H1 (cell line): ENCODE measurements around the gene MDK. TPM values are rescaled to one million over a fixed set of nuclear protein-coding genes. Genes with fewer than 3 reads are reported as not detected.

ENCODE experiments used
- CTCF ChIA-PET: fragments of 300-600 bp; sonication (Branson Sonifier 250); formaldehyde crosslinking; loops from one replicate; lab custom pipeline; 2021; ENCODE audit not compliant: partially characterized antibody; lab: Charles Lee
- POLR2A ChIA-PET: fragments of 300-600 bp; sonication (Branson Sonifier 250); formaldehyde crosslinking; loops from one replicate; lab custom pipeline; 2021; ENCODE audit warnings: inconsistent platforms; ENCODE audit not compliant: partially characterized antibody; lab: Charles Lee
- DNase-seq, 2 experiments: peaks; one replicate each; pipeline versions ENCODE4 v3.0.0 to v3.0.0-alpha.2; 2010 to 2022; ENCODE audit warnings: low spot score in 2 of 2, low read depth in 1 of 2, mixed read lengths in 1 of 2
- FAIRE-seq: peaks from 2 replicates; lab custom pipeline; 2011; peaks lifted over from hg19 to GRCh38; lab: Jason Lieb, UNC
- H2AFZ ChIP-seq: 2 replicates; pipeline ENCODE4 v1.8.1; 2012; ENCODE audit warnings: low read length, inconsistent platforms
- H2AK5ac ChIP-seq: 2 replicates; pipeline ENCODE4 v1.6.1; 2013; ENCODE audit warnings: low read depth, low read length
- H2BK120ac ChIP-seq: replicated peaks from 2 replicates; pipeline ENCODE3; 2013; ENCODE audit warnings: low read depth, low read length, inconsistent platforms
- H2BK12ac ChIP-seq: 2 replicates; pipeline ENCODE4 v1.6.1; 2013; ENCODE audit warnings: low read depth, low read length
- H2BK15ac ChIP-seq: 2 replicates; pipeline ENCODE4 v1.6.1; 2013; ENCODE audit warnings: low read length
- H2BK20ac ChIP-seq: 2 replicates; pipeline ENCODE4 v1.6.1; 2013; ENCODE audit warnings: low read length
- H2BK5ac ChIP-seq: 2 replicates; pipeline ENCODE4 v1.6.1; 2013; ENCODE audit warnings: low read depth, low read length
- H3K14ac ChIP-seq: 2 replicates; pipeline ENCODE4 v1.6.1; 2013; ENCODE audit warnings: inconsistent platforms; ENCODE audit not compliant: insufficient read length
- H3K18ac ChIP-seq: 2 replicates; pipeline ENCODE4 v1.6.1; 2013; ENCODE audit warnings: low read length; ENCODE audit errors: extremely low read depth
- H3K23ac ChIP-seq: 2 replicates; pipeline ENCODE4 v1.6.1; 2013; ENCODE audit warnings: inconsistent platforms; ENCODE audit not compliant: insufficient read length
- H3K23me2 ChIP-seq: 2 replicates; pipeline ENCODE4 v1.6.1; 2013; ENCODE audit warnings: low read depth, low read length
- H3K27ac ChIP-seq: 2 replicates; pipeline ENCODE4 v1.6.1; 2011; ENCODE audit warnings: low read depth, low read length, inconsistent platforms
- H3K27me3 ChIP-seq, 4 experiments: replicated peaks in 1 of 4; 1 replicate in 1 of 4; 2 replicates in 3 of 4; pipeline versions ENCODE4 v1.6.1 to v1.8.1; 2011 to 2013; ENCODE audit warnings: low read length in 3 of 4, mild to moderate bottlenecking in 3 of 4, inconsistent platforms in 2 of 4, mixed read lengths in 2 of 4, moderate library complexity in 1 of 4; ENCODE audit not compliant: control insufficient read depth in 3 of 4, insufficient read depth in 3 of 4; ENCODE audit errors: extremely low read depth in 1 of 4
- H3K36me3 ChIP-seq, 4 experiments: 2 replicates each; pipeline versions ENCODE4 v1.6.1 to v1.8.1; 2011 to 2013; ENCODE audit warnings: mild to moderate bottlenecking in 4 of 4, low read length in 3 of 4, moderate library complexity in 2 of 4, control low read depth in 1 of 4, inconsistent platforms in 1 of 4; ENCODE audit not compliant: insufficient read depth in 4 of 4, control insufficient read depth in 2 of 4
- H3K4ac ChIP-seq: replicated peaks from 2 replicates; pipeline ENCODE3; 2013; ENCODE audit warnings: low read length, low read depth, mixed read lengths, inconsistent platforms; ENCODE audit not compliant: insufficient read length
- H3K4me1 ChIP-seq, 4 experiments: replicated peaks in 1 of 4; 1 replicate in 1 of 4; 2 replicates in 3 of 4; pipeline versions ENCODE4 v1.6.1 to v1.8.1; 2011 to 2013; ENCODE audit warnings: low read length in 3 of 4, inconsistent platforms in 2 of 4, mixed read lengths in 1 of 4; ENCODE audit not compliant: insufficient read depth in 4 of 4, control insufficient read depth in 3 of 4
- H3K4me2 ChIP-seq, 2 experiments: 2 replicates each; pipeline versions ENCODE4 v1.6.1 to v1.8.1; 2011 to 2013; ENCODE audit warnings: low read depth in 2 of 2, low read length in 2 of 2, control low read depth in 1 of 2, inconsistent platforms in 1 of 2, mild to moderate bottlenecking in 1 of 2; ENCODE audit not compliant: insufficient read depth in 1 of 2
- H3K4me3 ChIP-seq, 4 experiments: fragments of 200-600, 300-600 bp in 1 of 4; sonication (generic), shearing (Covaris generic), sonication (Bioruptor Twin) in 1 of 4; 2 replicates each; pipeline versions ENCODE4 v1.5.1 to v1.8.1; 2011 to 2016; ENCODE audit warnings: low read length in 4 of 4, low read depth in 3 of 4, control low read depth in 2 of 4, inconsistent platforms in 2 of 4, mild to moderate bottlenecking in 2 of 4, mixed read lengths in 1 of 4, moderate library complexity in 1 of 4; ENCODE audit not compliant: insufficient read depth in 2 of 4; ENCODE audit errors: extremely low read depth in 1 of 4
- H3K56ac ChIP-seq: replicated peaks from 2 replicates; pipeline ENCODE3; 2013; ENCODE audit warnings: low read depth, mild to moderate bottlenecking, mixed read lengths, low read length, inconsistent platforms; ENCODE audit not compliant: insufficient read length
- H3K79me1 ChIP-seq: 2 replicates; pipeline ENCODE4 v1.6.1; 2013; ENCODE audit warnings: low read depth, low read length, control low read depth
- H3K79me2 ChIP-seq, 2 experiments: 2 replicates each; pipeline versions ENCODE4 v1.6.1 to v1.8.1; 2012 to 2013; ENCODE audit warnings: low read length in 2 of 2, mild to moderate bottlenecking in 2 of 2, inconsistent platforms in 1 of 2; ENCODE audit not compliant: insufficient read depth in 2 of 2, control insufficient read depth in 1 of 2
- H3K9ac ChIP-seq, 4 experiments: replicated peaks in 1 of 4; 1 replicate in 1 of 4; 2 replicates in 3 of 4; pipeline versions ENCODE4 v1.6.1 to v1.8.1; 2011 to 2013; ENCODE audit warnings: low read depth in 3 of 4, low read length in 3 of 4, control low read depth in 2 of 4, mild to moderate bottlenecking in 2 of 4, moderate library complexity in 2 of 4, inconsistent platforms in 1 of 4; ENCODE audit errors: extremely low read depth in 1 of 4
- H3K9me3 ChIP-seq, 2 experiments: 2 replicates each; pipeline versions ENCODE4 v1.6.1 to v1.8.1; 2012 to 2013; ENCODE audit warnings: mild to moderate bottlenecking in 2 of 2, moderate library complexity in 2 of 2, control low read depth in 1 of 2, inconsistent platforms in 1 of 2, low read depth in 1 of 2, low read length in 1 of 2, mixed read lengths in 1 of 2; ENCODE audit not compliant: insufficient read depth in 2 of 2
- H4K20me1 ChIP-seq, 2 experiments: replicated peaks in 1 of 2; 2 replicates each; pipeline versions ENCODE3 to v1.8.1; 2011 to 2013; ENCODE audit warnings: inconsistent platforms in 2 of 2, low read length in 2 of 2, mild to moderate bottlenecking in 1 of 2; ENCODE audit not compliant: insufficient read depth in 2 of 2, control insufficient read depth in 1 of 2
- H4K5ac ChIP-seq: 2 replicates; pipeline ENCODE4 v1.6.1; 2013; ENCODE audit warnings: low read length, low read depth, mixed read lengths, inconsistent platforms; ENCODE audit not compliant: insufficient read length
- H4K8ac ChIP-seq: 2 replicates; pipeline ENCODE4 v1.8.0; 2013; ENCODE audit warnings: mild to moderate bottlenecking, moderate library complexity, low read length, inconsistent platforms; ENCODE audit not compliant: insufficient read depth; ENCODE audit errors: extremely low read depth
- H4K91ac ChIP-seq: replicated peaks from 2 replicates; pipeline ENCODE3; 2013; ENCODE audit warnings: low read length, mixed read lengths, inconsistent platforms; ENCODE audit not compliant: insufficient read length
- PHF8 ChIP-seq: fragments of 200-600 bp; sonication (generic); conservative IDR thresholded peaks from 2 replicates; pipeline ENCODE4 v1.7.1; 2012; ENCODE audit warnings: low read depth, mild to moderate bottlenecking, inconsistent platforms, low read length, moderate library complexity
- SAP30 ChIP-seq: fragments of 300-600 bp; sonication (generic); IDR thresholded peaks from 2 replicates; pipeline ENCODE4 v1.7.1; 2012; ENCODE audit warnings: low read length, moderate library complexity, mild to moderate bottlenecking, inconsistent platforms; ENCODE audit not compliant: insufficient read depth, insufficient replicate concordance
- WGBS, 2 experiments: shearing (Covaris generic) in 1 of 2; methylation state at CpG; one replicate each; pipeline versions ENCODE4 v1.1.6 to v1.1.7; 2013 to 2015; ENCODE audit warnings: low lambda C conversion rate in 2 of 2, mixed read lengths in 2 of 2, inconsistent platforms in 1 of 2, low coverage in 1 of 2, missing lambda C conversion rate in 1 of 2; ENCODE audit not compliant: insufficient replicate concordance in 2 of 2, insufficient coverage in 1 of 2, insufficient read length in 1 of 2; ENCODE audit errors: extremely low coverage in 1 of 2, missing lambda C conversion rate in 1 of 2; 5-methylcytosine and 5-hydroxymethylcytosine counted together
- polyA plus RNA-seq, 7 experiments: library from polyadenylated mRNA; depleted of rRNA in 3 of 7; stranded (reverse) in 5 of 7; unstranded in 2 of 7; fragments of >200 nt in 5 of 7; fragments of 200-250 nt in 2 of 7; gene quantifications; 1 replicate in 5 of 7; 2 replicates in 1 of 7; 4 replicates in 1 of 7; pipeline versions ENCODE4 v1.2.1 to v1.2.3, GENCODE V29; 2011 to 2013; ENCODE audit warnings: missing spikeins in 2 of 7, mixed read lengths in 2 of 7
- total RNA-seq: library from RNA; stranded (reverse); fragmentation: NEBNext Ultra II Directional; extraction: Animal tissue kit (Norgen Biotek cat#: 25700); gene quantifications from 2 replicates; pipeline ENCODE4 v1.2.1, GENCODE V29; 2021

The MDK gene
- total and polyA plus RNA-seq, 2 of the 8 experiments (the other 6 are each of a cell fraction or from before 2014, with no cell fraction given), result 309 to 606 TPM

DNA sequence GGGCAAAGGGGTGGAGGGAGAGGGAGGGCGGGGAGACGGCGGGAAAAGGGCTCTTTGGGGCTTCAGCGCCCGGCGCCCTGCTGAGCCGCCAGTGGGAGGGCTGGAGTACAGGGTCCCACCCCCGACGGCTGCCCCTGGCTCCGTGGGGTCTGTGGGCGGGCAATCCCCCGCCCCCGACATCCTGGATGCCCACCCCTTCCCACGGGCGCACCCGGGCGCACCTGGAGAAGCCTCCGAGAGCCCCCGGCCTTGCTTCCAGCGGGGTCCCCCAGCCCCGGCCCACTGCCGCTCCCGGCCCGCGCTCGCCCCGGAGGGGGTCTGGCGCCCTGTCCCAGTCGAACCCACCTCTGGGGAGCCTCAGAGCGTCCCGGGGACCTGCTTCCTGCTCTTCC is 9.7 kb downstream of the MDK start:
- FAIRE-seq (no peak), DNase-seq (peak in 1 of 2 experiments; percentile 63)
- Histone ChIP-seq H3K56ac (no peak overlapping the region), H2BK12ac (no peak overlapping the region), H3K4me3 (peak overlapping the region; percentile 17 to 62 (median 38); a peak in 7 of 8 replicates), H3K4me2 (peak overlapping the region; percentile 69 to 95), H3K79me2 (no peaks in the 10 kb centered on the region), H2AK5ac (no peak overlapping the region), H2BK120ac (no peak overlapping the region), H3K4me1 (peaks cover 3 to 18% (median 16%) of the 10 kb centered on the region in 4 experiments), H3K14ac (no peak overlapping the region), H2BK5ac (no peak overlapping the region), H4K20me1 (peaks cover 1 to 14% of the 10 kb centered on the region in 2 experiments), H3K23me2 (peaks cover 30% of the 10 kb centered on the region), H3K36me3 (no peaks in the 10 kb centered on the region), H4K8ac (no peak overlapping the region), H2BK15ac (no peak overlapping the region), H4K91ac (no peak overlapping the region), H3K79me1 (no peaks in the 10 kb centered on the region), H3K4ac (no peak overlapping the region), H3K9ac (no peak overlapping the region), H3K27me3 (peaks cover 19 to 49% (median 40%) of the 10 kb centered on the region in 4 experiments), H2BK20ac (no peak overlapping the region), H3K9me3 (no peaks in the 10 kb centered on the region; a peak in 1 of 4 replicates), H4K5ac (no peak overlapping the region), H2AFZ (no peak overlapping the region), H3K23ac (no peak overlapping the region), H3K18ac (no peak overlapping the region), H3K27ac (no peak overlapping the region)
- POLR2A ChIA-PET, result interaction anchor here (1.0 to 4.9 kb wide), 4 partner anchors 11 to 271 kb away, joined by 3 to 35 read pairs (median 6); partner anchors contain the start of gene MDK
- CTCF ChIA-PET, result interaction anchor here (0.9 to 7.7 kb wide), 12 partner anchors 8 to 309 kb away, joined by 3 to 124 read pairs (median 6); partner anchors contain the start of gene ARHGAP1
- no CpG with 5 or more reads among the region's 31 CpGs for WGBS, 2 experiments
- TF ChIP-seq SAP30, result no peak
- TF ChIP-seq PHF8, result 0 out of 2 replicates have a peak, but pooled peaks have one; percentile 31
